GM21737 (cell line): ENCODE measurements around the gene MUC22.
"Not testable (repeated sequence)": the region's sequence is repeated elsewhere in the genome, so short reads cannot be mapped to it uniquely, and the experiment has no call there.

Source experiments
- ATAC-seq: cut with Tn5 transposase; IDR thresholded peaks from one replicate; pipeline ENCODE4 v1.9.1; 2021; ENCODE audit warnings: mild to moderate bottlenecking, moderate library complexity; ENCODE audit not compliant: unreplicated experiment

The MUC22 gene

DNA sequence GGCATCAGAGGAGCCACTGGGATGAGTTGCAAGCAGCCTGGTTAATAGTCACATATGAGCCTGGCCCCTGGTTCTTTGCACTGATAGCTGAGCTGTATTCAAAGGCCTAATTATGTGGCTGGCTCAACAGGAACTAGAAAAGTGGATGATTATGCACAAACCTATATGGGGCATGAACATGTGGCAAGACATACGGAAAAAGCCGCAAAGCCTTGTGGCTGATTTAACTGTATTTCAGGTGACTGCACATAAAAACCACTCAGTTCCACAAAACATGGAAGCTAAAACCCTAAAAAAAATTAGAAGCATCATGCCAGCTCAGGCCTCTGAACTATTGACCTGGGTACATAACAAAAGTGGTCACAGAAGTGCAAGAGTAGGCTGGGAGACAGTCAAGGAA is 13.0 kb upstream of the MUC22 start:
- no peak for ATAC-seq

DNA sequence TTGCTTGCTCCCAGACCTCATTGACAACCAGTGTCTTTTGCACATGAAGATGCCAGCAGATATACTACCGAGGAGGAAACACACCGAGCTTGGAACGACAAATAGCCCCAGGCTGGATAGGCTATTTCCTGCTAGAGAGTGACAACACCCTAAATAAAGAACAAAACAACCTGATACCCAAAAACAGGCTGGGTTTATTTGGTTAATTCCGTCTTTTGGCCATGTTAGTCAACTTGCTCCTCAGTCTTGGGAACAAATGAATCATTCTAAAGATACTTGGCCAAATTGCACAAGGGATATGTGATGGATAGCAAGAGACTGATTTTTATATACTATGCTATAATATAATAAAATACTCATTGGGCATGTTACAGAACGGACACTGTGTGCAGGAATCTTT is 11.5 kb upstream of the MUC22 start:
- no peak for ATAC-seq

DNA sequence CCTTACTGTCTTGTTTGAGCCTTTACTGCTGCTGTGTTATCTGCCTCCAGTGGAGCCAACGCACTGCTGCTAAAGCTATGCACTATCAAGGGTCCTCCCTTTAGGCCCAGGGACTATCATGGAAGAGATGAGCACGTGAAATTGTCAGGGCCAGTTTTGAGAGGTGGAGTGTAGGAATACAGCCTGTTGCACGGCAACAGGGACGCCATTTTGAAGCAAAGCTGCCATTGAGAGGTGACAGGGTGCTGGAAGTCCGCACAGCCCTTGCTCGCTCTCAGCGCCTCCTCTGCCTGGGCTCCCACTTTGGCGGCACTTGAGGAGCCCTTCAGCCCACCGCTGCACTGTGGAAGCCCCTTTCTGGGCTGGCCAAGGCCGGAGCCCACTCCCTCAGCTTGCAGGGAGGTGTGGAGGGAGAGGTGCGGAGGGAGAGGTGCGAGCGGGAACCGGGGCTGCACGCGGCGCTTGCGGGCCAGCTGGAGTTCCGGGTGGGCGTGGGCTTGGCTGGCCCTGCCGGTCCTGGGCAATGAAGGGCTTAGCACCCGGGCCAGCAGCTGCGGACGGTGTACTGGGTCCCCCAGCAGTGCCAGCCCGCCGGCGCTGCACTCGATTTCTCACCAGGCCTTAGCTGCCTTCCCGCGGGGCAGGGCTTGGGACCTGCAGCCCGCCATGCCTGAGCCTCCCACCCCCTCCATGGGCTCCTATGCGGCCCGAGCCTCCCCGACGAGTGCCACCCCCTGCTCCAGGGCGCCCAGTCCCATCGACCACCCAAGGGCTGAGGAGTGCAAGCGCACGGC is 10.0 kb upstream of the MUC22 start:
- ATAC-seq, result not testable (repeated sequence)

DNA sequence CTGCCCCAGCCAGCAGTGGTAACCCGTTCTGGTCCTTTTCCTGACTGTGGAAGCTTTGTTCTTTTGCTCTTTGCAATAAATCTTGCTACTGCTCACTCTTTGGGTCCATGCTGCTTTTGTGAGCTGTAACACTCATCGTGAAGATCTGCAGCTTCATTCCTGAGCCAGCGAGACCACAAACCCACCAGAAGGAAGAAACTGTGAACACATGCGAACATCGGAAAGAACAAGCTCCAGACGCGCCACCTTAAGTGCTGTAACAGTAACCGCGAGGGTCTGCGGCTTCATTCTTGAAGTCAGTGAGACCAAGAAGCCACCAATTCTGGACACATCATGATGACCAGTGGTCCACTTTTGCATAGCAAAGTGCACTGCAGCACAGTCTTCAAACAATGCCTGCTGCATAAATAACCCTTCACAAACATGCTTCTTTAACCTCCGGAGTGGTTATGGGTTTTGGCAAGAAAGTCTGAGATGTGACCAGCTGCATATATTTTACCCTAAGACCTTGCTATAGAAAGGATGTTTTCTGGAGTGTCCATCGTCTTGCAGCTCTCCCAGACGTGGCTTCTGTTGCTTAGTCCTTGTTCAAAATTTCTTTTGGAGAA is 8.9 kb upstream of the MUC22 start:
- ATAC-seq, result no peak

DNA sequence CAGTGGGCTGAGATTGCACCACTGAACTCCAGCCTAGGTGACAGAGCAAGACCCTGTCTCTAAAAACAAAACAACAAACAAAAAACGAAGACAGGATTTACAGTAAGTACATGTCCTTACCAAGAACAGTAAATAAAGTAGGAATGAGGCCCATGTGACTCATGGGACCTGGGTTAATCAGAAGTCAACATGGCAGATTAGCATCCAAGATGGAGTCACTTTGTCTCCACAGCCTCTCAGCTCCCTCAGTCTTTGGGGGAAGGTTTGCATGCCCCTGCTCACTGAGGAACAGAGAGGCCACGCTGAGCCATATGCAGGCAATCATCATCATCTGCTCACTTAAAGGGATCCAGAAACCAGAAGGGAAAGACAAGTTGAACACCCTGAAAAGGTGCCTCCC is 7.8 kb upstream of the MUC22 start:
- no peak for ATAC-seq

DNA sequence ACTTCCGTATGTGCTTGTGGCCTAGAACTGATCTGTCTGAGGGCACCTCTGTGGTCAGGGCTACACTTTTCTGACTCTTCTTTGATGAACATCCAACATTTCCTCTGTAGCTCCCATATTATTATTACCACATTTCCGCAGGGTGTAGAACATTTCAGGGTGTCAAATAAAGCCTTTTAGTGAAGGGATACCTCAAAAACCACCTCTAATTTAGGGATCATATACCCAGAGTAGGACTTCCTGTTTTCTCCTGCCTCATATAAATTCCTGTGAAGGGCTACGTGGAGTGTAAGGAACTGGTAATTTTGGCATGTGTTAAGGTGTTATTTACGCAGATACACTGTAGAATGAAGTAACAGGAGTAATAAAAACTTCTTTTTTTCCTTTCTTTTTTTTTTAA is 5.5 kb upstream of the MUC22 start:
- no peak for ATAC-seq

DNA sequence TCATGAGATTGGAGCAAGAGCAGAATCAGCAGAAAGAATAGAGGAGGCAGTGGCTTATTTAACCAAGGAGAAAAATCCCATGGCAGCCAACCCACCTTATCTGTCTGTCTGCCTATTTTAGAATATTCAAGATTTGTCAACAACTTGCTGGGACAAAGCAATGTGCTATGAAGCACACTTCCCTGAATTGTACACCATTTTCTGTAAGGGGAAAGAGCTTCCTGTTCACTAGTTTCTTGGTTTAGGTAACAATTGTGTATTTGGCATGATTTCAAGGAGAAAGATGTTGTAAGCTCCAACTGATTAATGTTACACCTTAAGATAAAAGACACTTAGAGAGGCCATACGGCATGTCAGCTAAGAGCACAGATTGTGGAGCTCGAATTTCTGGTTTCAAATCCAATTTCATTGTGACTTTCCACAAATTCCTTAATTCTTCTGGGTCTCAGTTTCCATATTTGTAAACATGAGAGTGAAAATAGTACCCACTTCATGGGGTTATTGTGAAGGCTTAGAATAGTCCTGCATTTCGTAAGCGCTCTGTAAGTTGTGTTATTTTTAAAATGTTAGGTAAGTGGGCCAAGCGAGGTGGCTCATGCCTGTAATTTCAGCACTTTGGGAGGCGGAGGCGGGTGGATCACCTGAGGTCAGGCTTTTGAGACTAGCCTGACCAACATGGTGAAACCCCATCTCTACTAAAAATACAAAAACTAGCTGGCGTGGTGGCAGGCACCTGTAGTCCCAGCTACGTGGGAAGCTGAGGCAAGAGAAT is 4.8 kb upstream of the MUC22 start:
- no peak for ATAC-seq

DNA sequence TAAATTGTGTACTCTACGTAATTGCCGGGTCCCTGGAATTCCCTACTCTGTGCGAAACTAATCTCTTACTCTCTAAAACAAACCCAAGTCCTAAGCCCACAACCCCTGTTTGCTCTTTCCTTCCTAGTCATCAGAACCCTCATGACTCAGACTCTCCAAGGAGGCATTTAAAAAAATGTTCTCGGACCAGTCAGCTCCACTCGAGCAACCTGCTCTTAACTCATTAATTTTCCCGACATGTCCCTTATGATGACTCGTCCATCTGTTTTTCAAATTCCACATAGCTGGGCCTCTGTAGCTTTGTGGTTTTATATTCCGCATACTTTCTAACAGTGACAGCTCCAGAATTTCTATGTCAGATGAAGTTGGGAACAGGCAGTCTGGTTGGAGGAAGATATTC is 2.6 kb upstream of the MUC22 start:
- ATAC-seq, result no peak

DNA sequence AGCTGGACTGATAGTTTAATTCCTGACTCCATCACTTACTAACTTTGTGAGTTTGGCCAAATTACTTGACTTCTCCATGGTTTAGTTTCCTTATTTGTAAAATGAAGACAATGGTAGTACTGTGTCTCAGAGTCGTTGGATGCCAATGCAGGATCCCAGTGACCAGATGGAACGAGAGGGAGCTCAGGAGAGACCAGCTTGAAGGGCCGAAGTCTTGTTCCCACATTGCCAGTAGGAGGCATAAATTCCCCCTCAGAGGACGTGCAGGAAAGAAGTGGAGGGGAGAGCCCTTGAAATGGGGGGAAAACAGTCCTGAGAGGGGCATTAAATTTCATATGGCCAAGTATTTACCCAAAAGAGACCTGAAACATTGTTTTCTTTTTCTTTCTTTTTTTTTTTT is 2.1 kb upstream of the MUC22 start:
- ATAC-seq, result no peak

DNA sequence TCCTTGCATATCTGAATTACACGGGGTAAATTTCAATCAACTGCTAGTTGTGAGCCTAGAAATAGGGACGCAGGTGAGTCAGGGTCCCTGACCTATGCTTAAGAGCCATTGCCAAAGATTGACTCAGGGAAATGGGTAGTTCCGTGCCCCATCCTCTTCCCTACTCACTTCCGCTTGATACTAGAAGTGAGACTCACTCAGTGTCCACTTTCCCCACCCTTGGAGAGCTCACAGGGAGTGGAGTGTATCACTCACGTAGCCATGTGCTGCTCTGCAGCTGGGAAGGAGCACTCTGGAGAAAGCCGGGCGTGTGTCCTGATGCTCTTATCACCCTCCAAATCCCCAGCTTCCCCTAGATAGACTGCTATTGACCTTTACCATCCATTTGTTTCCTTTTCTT is 543 bp upstream of the MUC22 start:
- no peak for ATAC-seq

DNA sequence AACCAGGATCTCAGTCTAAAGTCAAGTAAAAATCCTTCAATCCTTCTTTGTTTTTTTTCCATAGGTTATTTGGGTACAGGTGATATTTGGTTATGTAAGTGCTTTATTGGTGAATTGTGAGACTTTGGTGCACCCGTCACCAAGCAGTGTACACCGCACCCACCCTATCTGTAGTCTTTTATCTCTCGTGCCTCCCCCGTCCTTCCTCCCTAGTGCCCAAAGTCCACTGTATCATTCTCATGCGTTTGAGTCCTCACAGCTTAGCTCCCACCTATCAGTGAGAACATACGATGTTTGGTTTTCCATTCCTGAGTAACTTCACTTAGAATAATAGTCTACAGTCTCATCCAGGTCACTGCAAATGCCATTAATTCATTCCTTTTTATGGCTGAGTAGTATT is 879 bp downstream of the MUC22 start:
- ATAC-seq, result no peak

DNA sequence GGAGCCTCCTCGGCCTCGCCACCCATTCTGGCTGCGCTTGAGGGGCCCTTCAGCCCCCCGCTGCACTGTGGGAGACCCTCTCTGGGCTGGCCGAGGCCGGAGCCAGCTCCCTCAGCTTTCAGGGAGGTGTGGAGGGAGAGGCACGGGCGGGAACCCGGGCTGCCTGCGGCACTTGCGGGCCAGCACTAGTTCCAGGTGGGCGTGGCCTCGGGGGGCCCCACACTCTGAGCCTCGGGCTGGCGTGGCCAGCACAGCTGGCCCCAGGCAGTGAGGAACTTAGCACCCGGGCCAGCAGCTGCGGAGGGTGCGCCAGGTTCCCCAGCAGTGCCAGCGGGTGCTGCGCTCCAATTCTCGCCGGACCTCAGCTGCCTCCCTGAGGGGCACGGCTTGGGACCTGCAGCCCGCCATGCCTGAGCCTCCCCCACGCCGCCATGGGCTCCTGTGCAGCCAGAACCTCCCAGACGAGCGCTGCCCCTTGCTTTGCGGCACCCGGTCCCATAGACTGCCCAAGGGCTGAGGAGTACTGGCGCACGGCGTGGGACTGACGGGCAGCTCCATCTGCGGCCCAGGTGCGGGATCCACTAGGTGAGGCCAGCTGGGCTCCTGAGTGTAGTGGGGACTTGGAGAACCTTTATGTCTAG is 6.5 kb downstream of the MUC22 start:
- no peak for ATAC-seq

DNA sequence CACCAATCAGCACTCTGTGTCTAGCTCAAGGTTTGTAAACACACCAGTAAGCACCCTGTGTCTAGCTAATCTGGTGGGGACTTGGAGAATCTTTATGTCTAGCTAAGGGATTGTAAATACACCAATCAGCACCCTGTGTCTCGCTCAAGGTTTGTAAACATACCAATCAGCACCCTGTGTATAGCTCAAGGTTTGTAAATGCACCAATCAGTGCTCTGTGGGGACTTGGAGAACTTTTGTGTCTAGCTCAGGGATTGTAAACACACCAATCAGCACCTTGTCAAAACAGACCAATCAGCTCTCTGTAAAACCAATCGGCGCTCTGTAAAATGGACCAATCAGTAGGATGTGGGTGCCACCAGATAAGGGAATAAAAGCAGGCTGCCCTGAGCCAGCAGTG is 7.2 kb downstream of the MUC22 start:
- not testable (repeated sequence) for ATAC-seq

DNA sequence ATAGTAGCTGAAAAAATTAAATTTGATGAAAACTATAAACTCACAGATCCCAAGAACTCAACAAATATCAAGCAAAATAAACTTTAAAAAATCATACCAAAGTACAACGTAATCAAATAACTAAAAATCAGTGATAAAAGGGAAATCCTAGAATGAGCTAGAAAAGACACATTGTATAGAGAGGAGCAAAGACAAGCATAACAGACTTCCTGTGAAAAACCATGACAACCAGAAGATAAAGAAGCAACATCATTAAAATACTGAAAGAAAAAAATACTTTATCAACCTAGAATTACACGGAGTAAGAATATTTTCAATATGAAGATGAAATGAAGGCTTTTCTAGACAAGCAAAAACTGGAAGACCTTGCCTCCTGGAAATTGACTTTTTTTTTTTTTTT is 9.8 kb downstream of the MUC22 start:
- no peak for ATAC-seq

DNA sequence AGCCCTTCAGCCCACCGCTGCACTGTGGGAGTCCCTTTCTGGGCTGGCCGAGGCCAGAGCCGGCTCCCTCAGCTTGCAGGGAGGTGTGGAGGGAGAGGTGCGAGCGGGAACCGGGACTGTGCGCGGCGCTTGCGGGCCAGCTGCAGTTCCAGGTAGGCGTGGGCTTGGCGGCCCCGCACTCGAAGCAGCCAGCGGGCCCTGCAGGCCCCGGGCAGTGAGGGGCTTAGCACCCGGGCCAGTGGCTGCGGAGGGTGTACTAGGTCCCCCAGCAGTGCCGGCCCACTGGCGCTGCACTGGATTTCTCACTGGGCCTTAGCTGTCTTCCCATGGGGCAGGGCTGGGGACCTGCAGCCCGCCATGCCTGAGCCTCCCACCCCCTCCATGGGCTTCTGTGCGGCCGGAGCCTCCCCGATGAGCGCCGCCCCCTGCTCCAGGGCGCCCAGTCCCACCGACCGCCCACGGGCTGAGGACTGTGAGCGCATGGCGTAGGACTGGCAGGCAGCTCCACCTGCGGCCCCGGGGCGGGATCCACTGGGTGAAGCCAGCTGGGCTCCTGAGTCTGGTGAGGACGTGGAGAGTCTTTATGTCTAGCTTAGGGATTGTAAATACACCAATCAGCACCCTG is 10.5 kb downstream of the MUC22 start:
- not testable (repeated sequence) for ATAC-seq

DNA sequence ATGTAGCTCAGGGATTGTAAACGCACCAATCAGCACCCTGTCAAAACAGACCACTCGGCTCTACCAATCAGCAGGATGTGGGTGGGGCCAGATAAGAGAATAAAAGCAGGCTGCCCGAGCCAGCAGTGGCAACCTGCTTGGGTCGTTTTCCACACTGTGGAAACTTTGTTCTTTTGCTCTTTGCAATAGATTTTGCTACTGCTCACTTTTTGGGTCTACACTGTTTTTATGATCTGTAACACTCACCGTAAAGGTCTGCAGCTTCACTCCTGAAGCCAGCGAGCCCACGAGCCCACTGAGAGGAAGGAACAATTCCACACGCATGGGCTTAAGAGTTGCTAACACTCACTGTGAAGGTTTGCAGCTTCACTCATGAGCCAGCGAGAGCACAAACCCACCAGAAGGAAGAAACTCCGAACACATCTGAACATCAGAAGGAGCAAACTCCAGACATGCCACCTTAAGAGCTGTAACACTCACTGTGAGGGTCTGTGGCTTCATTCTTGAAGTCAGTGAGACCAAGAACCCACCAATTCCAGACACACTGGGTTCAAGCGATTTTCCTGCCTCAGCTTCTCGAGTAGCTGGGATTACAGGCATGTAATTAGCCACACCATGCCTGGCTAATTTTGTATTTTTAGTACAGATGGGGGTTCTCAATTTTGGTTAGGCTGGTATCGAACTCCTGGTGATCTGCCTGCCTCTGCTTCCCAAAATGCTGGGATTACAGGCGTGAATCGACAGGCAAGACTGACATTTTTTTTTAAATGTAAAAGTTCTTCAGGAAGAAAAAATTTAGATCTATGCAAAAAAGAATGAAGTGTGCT is 11.6 kb downstream of the MUC22 start:
- ATAC-seq, result not testable (repeated sequence)

DNA sequence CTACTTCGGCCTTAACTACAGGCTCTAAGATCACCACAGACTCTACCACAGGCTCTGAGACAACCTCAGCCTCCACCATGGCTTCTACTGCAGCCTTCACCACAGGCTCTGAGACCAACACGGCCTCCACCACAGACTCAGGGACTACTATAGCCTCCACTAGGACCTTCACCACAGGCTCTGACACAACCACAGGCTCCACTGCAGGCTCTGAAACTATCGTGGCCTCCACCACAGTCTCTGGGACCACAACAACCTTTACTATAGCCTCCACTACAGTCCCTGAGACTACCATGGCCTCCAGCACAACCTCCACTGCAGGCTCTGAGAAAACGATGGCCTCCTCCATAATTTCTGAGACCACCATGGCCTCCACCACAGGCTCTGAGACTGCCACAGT is 15.3 kb downstream of the MUC22 start:
- ATAC-seq, result no peak

DNA sequence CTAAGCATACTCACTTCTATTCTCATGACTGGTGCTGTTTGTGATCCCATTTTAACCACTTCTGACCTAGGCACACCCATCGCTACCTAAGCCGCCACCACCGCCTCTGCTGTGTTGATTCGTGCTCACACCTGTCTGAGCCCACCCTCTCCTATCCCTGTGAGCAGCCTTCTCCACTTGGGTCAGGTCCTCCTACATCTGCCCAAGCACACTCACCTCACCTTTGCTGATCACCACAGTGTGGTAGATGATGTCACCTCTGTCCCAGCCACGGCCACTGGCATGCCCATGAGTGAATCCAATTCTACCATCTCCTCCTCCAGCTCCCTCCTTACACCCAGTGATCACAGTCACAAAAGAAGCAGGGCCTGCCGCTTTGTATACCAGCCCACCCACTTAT is 20.8 kb downstream of the MUC22 start:
- ATAC-seq, result no peak

DNA sequence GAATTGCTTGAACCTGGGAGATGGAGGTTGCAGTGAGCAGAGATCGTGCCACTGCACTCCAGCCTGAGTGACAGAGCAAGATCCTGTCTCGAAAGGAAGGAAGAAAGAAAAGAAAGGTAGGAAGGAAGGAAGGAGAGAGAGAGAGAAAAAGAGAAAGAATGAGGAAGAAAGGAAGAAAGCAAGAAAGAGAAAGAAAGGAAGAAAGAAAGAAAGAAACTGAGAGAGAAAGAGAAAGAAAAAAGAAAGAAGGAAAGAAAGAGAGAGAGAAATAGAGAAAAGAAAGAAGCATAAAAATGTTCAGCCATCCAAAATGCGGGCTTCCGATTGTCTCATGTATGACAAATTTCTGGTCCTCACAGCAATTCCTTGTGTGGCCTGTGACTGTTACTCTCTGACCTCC is 22.8 kb downstream of the MUC22 start:
- ATAC-seq, result no peak

DNA sequence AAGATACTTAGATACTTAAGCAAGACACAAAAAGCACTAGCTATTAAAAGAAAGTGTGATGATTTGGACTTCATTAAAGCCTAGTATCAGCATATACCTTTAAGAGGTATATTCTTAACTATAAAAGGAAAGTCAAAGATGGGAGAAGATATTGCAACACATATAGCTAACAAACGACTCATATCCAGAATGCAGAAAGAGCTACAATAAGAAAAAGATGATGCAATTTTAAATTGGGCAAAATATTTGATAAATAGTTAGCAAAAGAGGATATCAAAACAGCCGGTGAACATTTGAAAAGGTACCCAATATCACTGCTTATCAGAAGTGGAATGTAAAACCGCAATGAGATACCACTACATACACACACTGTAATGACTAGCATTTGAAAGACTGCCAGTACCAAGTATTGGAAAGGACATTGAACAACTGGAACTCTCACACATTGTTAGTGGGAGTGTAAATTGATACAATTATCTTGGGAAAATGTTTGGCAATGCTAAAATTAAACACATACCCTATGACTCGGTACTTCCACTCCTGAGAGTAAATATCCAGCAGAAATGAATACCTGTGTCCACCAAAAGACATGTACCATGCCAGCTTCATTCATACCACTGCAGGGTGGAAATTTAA is 25.7 kb downstream of the MUC22 start:
- no peak for ATAC-seq
